Stimulated activated CD8-positive, alpha-beta memory T cell treated with anti-CD3 and anti-CD28 coated beads, Interleukin-4, amount 100 ng/mL, for 1 hour (primary cell): ENCODE results near the gene OR7G1.
"Not testable (repeated sequence)": the region's sequence is repeated elsewhere in the genome, so short reads cannot be mapped to it uniquely, and the experiment has no call there.

Experiments
- DNase-seq, 2 donors: peaks; one replicate each; pipeline ENCODE4 v3.0.0-alpha.2; 2020; ENCODE audit warnings: low read depth in 2 of 2, low spot score in 1 of 2

Gene OR7G1

GRCh38 chr19:9078651-9079050, 36.9 kb downstream of the OR7G1 start:
- DNase-seq = no peak

GRCh38 chr19:9076901-9077300, 38.7 kb downstream of the OR7G1 start:
- no peak for DNase-seq

- no peak for DNase-seq
Measured at GRCh38 chr19:9075064-9075949, 40.3 kb downstream of the OR7G1 start.

GRCh38 chr19:9073806-9074205, 41.8 kb downstream of the OR7G1 start:
- DNase-seq = no peak

- DNase-seq = not testable (repeated sequence)
Measured at GRCh38 chr19:9071720-9072119, 43.8 kb downstream of the OR7G1 start.

GRCh38 chr19:9070066-9070465, 45.5 kb downstream of the OR7G1 start:
- DNase-seq = no peak

- no peak for DNase-seq
Measured at GRCh38 chr19:9065457-9066014, 50.0 kb downstream of the OR7G1 start.
